GM04504 (cell line): ENCODE measurements around the gene CNPY1.

Source experiments
- DNase-seq: peaks from one replicate; pipeline ENCODE4 v3.0.0-alpha.2; 2012; ENCODE audit warnings: low read depth

The CNPY1 gene

DNA sequence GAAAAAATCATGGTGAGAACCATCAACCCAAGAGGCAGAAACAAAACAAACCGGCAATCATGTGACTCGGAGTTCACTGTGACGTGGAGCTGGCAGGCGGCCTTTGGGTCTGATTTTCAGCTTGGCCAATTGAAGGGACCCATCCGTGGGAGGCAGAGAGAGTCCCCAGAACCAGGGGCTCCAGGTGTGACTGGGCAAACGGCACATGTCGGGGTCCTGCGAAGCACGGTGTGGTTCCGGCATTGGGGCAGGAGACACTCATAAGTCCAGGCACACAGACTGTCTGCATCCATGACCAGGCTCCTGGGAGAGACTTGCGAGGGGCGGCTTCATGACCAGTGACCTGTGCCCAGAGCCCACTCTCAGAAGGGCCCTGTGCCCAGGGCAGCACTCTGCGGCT lies 12.6 kb upstream of the CNPY1 start:
- DNase-seq: no peak

DNA sequence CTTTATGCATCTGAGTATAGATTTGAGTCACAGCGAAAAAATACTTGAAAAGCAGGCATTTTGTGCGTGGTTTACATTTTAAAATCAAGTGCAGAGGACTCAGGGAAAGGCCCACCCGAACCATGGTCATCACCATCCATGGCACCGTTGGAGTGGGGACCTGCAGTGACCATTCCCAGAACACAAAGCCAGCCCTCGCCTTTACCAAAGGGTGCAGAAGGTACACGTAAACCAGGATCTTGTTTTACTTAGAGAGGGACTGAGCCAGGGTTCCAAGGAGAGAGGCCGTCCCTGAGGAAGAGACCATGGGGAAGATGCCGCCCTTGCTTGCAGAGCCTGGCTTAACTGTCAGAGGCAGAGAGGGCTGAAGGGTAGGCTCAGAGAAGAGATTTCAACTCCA lies 12.0 kb upstream of the CNPY1 start:
- DNase-seq: no peak

DNA sequence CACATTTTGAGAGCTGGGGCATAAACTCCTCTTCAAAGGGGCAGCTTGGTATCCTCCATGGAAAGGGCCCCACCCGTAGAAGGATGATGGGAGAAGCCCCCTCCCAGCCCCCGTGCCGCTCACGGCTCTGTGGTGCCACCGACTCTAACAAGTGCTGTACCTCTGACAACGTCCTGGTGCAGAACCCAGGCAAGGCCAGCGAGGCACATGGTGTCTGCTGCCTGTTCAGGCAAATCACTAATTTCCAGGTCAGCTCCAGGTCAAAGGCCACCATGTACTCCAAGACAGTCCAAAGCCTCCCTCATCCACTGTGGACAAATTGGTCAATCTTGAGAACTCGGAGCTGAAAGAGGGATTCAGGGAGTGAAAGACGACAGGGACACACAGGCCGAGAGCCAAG lies 11.4 kb upstream of the CNPY1 start:
- no peak for DNase-seq

DNA sequence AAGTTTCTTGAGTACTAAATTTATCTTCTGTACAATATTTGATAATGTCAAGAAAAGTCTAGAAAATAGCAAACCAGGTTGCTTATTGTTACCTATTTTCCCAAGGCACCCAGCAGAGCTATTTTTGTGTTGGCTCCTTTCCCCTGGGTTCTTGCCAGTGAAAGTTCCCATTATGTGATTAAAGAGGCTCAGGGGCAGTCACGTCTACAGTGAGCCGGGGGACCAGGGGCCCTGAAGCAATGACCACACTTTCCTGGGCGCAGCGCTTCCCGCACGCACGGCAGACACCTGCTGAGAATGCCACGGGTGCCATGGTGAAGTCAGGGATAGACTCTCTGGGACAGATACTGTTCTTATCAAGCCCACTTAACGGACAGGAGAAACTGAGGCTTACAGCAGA lies 10.4 kb upstream of the CNPY1 start:
- DNase-seq: no peak

DNA sequence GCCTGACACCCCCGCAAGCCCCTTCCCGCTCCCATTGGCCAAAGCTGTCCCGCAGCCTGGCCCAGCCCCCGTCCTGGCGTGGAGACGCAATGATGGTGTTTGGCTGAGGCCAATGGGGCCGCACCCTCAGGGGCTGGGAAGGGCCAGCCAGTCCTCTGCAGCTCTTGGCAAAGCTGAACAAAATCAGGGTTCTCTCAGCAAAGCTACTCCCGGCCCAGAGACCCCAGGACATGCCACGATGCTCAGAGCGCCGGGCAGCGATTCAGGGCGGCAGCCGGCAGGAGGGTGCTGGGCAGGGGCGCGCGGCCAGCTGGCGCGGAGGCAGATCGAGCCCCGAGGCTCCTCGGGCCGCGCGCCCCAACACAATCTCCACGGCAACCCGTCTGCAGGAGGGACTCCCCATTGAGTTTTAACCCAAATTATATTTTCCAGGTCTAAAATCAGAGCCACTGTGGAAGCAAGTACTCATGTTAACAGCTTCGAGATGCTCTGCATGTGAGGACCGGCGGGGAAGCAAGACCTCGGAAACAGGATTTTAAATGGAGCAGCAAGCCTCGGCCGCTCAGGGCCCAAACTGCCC lies 8.8 kb upstream of the CNPY1 start:
- DNase-seq: no peak

DNA sequence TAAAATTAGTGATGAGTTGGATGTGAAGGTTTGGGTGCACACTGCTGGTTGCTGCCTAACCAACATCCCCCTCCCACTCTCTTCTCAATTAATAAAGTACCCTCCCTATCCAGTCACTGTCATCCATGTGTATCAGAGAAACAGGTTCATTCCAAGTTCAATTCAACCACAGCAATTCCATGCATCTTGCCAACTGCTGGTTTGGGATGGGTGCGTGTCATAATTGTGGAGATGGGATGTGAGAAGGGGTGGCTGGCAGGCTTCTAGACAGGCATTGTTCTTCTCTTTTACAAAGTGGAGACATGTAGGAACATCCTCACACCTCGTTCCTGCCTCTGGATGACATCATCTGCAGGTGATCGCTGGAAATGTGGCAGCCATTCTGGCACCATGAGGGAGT lies 7.5 kb upstream of the CNPY1 start:
- no peak for DNase-seq

DNA sequence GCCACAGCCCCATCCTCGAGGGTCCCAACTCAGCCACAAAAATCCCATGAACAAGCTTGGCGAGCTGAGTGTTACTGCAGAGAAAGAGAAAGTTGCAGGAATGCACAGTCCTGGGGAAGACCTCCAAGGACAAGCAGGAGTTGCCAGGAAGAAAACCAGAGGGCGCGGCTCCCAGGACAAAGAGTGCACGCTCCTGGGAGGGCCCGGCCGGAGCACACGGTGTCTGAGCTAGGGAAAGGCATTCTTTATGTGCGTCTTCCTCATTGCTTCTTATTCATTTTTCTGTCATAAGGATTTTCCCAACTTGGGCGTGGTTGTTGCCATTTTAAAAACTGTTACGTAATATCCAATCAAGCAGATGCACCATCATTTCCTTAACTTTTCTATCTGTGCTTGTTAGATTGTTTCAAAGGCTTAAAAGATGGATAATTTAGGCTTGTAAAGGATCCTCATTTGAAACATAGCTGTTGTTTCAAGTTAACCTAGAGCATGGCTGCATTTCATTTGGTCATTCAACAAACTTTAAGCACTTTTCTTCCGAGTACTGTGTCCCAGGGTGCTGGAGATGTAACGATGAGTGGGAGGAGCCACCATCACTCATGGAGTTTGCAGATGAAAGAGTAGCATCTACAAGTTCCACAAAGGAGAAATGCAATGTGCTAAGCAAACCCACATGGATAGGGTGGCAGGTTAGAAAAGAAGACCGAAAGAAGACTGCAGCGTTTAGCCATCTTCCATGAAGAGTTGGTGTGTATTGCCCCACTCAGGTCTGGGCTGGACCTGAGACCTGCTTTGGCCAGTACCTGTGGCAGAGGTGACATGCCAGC lies 5.6 kb upstream of the CNPY1 start:
- DNase-seq: no peak

DNA sequence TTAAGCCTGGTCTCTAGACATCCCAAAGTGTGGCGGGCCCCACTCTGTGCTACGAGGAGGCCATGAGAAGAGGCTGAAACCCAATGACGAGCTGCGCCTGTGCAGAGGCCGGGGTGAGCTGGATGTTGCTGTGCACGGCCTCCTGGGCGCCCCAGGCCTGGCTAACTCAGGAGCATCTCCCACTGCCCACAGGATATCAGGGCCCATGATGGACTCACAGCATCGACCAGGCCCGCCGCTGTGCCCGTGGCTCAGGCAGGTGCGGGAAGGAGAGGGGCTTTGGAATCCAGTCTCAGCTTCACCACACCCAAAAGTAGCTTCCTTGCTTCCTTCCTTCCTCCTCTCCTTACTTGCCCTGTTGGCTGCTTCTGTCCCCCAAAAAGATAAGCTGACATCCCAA lies 4.6 kb upstream of the CNPY1 start:
- no peak for DNase-seq

DNA sequence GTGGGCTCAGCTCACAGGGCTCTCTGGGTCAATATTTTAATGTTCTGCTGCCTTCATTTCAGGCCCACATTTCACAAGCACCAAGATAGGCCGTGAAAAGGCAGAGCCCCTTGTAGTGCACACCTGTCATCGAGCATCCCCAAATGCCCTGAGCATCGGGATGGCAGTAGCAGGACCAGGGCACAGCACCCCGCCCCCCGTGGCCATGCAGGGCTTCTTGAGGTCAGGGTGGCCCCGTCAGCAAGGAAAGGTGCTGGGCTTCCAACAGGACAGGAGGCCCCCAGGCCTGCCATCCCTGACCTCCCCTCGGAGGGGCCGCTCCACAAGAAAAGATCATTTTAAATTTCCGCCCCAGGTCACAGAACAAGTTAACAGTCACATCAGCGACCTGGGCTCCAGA lies 2.9 kb upstream of the CNPY1 start:
- DNase-seq: no peak

DNA sequence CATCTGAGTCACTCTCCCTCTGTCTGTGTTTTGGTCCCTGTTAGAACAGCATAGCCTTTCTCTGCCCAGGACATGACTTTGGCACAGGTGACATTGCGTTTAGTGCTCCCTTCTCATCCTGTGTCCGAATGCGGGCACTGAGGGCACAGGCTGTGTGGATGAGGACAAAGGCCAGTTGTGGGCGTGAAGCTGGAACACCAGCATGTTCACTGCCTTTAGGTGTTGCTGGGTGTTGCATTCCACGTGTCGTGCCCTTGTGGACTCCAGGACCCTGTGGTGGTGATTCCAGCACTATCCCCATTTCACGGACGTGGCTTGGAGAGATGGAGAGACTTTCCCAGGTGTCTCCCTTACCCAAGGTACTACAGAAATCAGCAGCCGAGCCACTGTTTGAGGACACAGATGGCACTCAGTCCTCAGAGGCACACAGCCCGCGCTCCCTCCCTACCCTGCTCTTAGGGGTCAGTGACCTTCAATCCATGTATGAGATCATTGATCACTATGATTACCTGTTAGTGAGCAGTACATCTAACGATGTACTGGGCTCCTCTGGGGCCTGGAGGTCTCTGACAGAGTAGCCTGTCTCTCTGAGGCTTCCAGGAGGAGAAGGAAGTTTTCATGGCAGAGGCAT lies 917 bp upstream of the CNPY1 start:
- DNase-seq: no peak

DNA sequence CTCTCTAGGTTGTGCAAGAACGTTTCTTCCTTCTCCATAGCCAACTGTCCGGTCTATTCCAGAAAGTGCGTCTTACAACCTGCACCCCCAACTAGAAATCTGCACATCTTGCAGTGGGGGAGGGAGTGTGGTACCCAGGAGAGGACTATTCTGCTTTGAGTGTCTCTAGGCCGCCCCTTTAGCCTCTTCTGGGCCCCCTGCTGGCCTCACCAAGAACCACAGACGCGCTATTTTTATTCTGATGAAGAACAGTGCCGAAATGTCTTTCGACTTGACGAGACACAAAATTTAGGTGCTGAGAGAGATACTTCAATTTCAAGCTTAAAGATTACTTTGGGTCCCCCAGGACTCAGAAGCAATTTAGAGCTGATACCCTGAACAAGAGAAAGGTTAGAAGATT lies 1.0 kb downstream of the CNPY1 start:
- no peak for DNase-seq

DNA sequence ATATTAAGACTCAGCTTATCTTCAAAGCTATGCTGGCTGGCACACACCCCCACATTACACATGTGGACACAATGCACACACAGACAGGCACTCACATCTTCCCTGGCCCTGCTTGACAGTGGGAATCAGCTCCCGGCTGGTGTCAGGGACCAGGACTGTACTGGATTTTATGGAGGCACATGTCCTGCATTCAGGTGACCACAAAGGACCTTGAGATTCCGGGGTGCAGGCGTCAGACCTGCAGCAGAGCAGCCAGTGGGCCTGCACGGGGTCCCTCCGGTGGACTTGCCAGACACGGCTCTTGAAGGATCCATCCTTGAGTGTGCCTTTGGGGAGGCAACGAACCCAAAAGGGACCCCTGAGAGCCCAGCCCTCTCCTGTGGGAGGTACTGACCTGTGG lies 1.9 kb downstream of the CNPY1 start:
- no peak for DNase-seq

DNA sequence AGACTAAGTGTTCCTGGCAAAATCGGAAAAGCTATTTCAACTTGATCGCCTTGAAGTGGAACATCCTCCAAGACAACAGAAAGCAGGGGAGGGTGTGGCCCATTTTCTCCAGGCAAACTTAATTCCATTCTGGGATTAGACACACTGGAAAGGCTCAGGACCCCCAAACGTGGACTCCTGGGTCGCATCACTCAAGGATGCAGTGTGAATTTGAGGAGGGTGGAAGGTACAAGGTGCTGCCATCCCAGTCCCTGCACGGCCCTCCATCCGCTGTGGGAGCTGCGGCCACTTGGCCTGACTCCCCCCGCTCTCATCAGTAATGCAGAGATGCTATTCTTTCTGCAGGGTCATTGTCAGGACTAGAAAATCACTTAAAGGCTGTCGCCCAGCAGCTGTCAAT lies 2.4 kb downstream of the CNPY1 start:
- no peak for DNase-seq

DNA sequence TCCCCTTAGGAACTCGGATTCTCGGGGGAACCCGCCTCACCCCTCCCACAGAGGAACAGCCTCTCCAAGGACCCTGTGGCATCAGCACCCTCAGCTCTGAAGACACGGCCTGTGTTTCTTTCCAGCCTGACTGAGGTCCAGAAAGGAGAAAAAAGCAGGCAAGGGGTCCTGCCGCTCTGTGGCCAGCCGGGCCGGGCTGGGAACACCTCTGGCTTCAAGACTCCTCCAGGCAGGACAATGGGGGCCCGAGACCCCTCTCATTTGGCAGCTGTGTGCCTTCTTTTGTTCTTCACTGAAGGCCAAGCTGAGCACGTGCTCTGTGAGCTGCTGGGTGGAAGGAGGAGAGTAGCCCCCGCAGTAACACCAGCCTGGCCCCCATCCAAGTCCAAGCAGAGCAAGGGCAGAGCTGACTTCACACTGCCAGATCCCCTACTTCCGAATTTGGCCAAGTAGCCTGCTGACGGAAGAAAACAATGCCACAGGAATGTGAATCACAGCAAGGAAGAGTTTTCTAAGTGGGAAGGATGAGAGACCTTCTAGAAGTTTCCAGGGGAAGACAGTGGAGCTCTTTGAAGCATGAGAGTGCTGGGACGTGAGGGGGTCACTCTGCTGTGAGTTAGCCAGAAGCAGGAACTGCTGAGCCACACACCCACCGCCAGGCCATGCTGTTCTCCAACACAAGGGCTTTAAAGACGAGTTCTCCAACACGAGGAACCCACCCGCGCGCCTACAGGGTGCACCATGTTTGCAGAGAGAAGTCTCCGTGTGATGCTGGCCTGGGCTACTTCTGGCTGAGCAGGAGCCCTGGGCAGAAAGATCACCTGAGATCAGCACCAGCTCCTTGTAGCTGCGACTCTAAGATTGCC lies 3.1 kb downstream of the CNPY1 start:
- DNase-seq: no peak

DNA sequence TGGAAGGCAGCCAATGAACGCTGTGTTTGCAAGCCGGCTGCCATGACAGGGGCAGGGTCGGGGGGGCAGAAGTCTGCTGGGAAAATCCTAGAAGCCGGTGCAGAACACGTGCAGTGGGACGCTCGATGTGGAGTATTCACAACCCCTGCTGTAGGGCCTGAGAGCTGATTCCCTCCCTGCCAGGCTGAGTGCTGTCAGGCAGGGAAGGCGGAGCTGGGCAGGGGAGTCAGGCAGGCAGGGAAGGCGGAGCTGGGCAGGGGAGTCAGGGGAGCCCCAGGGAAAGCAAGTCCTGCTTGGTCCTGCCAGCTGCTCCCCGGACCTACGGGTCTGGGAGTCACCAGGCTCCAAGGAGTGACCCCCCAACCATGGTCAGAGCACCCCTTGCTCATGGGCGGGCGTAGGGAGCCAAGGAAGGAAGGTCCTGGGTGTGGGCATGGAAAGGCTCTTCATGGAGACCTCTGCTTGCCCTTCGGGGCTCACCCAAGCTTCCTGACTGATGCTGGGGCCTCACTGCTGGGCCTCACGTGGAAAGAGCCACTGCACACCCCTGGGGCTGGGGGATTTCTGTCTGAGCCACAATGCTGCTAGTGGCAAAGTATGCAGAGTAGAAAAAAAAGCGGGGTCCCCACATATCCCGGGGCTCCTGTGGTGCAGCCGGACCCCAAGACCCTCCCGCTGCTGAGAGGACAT lies 4.2 kb downstream of the CNPY1 start:
- DNase-seq: no peak

DNA sequence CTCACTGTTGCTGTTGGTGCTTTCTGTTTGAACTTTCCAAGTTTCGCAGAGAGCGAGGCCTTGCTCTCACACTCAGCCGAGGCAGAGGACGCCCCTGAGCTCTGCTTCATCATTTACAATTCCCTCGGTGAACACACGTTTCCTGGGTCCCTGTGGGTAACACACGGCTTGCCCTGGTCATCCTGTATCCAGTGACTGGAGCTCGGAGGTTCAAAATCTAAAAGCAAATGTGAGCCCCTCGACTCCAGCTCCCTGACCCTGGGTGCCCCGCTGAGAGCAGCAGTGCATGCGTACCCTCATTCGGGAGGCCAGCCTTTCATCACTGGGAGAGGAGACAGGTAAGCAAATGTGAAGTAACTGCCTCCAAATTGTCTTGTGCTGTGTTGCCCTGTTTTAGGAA lies 5.8 kb downstream of the CNPY1 start:
- no peak for DNase-seq

DNA sequence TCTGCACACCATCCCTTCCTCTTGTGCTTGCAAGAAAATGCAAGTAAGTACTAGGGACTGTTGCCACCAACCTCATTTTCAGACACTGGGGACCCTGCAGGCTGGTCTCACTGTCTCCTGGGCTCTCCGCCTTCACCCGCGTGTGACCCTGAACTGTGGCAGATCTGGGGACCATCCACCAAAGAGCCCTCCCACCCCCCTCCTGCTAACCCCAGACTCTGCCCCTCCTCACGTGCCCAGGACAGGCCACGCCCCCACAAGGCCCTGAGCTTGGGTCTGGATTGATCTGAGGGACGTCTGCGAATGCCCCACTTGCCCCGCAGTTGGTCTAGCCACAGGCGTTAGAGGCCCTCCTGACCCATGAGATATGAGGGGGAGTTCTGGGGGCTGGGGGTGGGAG lies 8.1 kb downstream of the CNPY1 start:
- DNase-seq: no peak

DNA sequence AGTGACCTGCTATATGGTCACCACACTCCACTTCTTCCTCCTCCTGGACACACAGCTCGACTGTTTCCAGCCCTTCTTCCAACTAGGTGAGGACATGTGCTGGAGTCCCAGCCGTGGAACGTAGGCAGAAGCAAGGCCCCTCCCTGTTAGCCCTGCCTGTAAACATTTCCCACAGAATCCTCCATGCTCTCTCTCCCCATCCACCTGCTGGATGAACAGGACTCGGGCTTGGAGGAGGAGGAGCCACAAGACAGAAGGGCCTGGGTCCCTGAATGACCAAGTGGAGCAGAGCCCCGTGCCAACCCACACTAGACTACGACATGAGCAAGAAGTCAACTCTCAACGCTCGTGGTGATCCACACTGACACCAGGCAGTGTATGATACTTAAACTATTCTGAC lies 9.9 kb downstream of the CNPY1 start:
- DNase-seq: no peak

DNA sequence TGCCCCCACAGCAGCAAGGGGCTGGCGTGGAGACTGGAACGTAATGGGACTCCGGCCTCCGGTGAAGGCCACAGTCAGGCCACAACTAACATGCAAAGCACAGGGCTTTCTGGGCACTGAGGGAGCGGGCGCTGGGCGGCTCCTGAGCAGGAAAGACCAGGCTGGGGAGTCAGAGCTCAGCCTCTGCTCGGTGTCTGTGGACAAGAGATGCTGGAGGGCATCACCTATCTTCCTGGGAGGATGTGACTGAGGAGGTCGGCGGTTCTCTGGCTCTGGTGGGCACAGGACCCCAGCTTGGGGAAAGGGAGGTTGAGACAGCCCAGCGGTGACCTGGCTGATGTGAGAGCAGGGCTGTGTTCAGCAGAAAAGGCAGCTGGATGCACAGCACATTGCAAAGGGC lies 11.7 kb downstream of the CNPY1 start:
- no peak for DNase-seq

DNA sequence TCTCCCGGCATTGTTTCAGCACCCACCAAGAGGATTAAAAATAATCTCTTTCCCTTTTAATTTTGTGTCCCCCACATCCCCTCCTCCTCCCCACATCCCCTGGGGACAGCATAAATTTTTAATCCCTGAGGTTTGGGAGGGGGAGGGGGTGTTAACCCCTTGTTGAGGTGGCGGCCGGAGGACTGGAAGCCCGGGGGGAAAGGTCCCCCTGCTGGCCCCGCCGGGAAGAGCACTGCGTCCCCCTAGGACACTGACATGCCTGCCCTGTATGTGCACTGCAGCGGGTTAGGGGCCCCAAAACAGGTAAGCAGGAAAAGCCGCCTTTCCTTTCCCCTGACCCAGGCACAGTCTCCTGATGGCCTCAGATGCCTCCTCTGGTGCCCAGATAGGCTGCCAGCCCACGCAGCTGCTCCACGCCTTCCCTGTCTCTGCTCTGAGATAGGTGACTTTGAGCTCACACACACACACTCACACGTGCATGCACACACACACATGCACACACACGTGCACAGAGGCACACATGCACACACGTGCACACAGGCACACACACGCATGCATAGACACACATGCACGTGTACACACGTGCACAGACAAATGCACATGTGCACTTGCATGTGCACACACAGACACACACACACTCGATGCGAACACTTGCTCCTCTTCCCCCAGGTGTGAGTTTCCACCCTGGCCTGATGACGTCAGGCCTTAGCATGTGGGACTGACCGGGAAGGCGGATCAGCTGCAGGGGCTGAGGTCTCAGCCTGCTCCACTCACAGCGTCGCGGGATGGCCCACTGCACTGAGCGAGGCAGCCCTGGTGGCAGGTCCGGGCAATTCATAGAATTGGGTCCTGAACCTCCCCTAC lies 12.3 kb downstream of the CNPY1 start:
- no peak for DNase-seq
